GM19467 (cell line): ENCODE results near the gene A1BG.
A peak's percentile ranks its signal among the peaks of the same experiment; 100 is the strongest.
"Not testable (repeated sequence)": the region's sequence is repeated elsewhere in the genome, so short reads cannot be mapped to it uniquely, and the experiment has no call there.

ENCODE experiments used
- ATAC-seq: cut with Tn5 transposase; IDR thresholded peaks from one replicate; pipeline ENCODE4 v1.9.1; 2021; ENCODE audit warnings: mild to moderate bottlenecking, moderate library complexity; ENCODE audit not compliant: unreplicated experiment

A1BG gene

GRCh38 chr19:58362272-58362994, 9.1 kb upstream of the A1BG start, which contains the start of gene ZNF497:
Gene ZNF497, minus strand, starts transcription at chr19:58362751. Its CDS starts 5,116 bp downstream, at chr19:58357635.
- ATAC-seq: peak; percentile 84

- ATAC-seq: peak; percentile 22
These were observed 8.6 kb upstream of the A1BG start for GRCh38 chr19:58361900-58362271.

- no peak for ATAC-seq
These were observed 4.3 kb upstream of the A1BG start for GRCh38 chr19:58357481-58358145.

- no peak for ATAC-seq
These were observed 3.6 kb upstream of the A1BG start for GRCh38 chr19:58356766-58357480.

- no peak for ATAC-seq
These were observed 2.8 kb upstream of the A1BG start for GRCh38 chr19:58355908-58356765.

GRCh38 chr19:58355215-58355796, 2.0 kb upstream of the A1BG start:
- ATAC-seq: no peak

- ATAC-seq: no peak
These were observed 1.3 kb upstream of the A1BG start for GRCh38 chr19:58354478-58355030.

GRCh38 chr19:58353717-58354477, 605 bp upstream of the A1BG start:
- no peak for ATAC-seq

- ATAC-seq: no peak
These were observed 1.1 kb downstream of the A1BG start for GRCh38 chr19:58351990-58352755.

- no peak for ATAC-seq
These were observed 1.8 kb downstream of the A1BG start for GRCh38 chr19:58351558-58351878.

GRCh38 chr19:58350871-58351557, 2.3 kb downstream of the A1BG start:
- ATAC-seq: no peak

GRCh38 chr19:58350001-58350861, 3.1 kb downstream of the A1BG start:
- no peak for ATAC-seq

GRCh38 chr19:58349590-58349989, 3.7 kb downstream of the A1BG start:
- no peak for ATAC-seq

GRCh38 chr19:58348080-58348479, 5.2 kb downstream of the A1BG start:
- ATAC-seq: not testable (repeated sequence)

- ATAC-seq: peak; percentile 85
These were observed 6.0 kb downstream of the A1BG start for GRCh38 chr19:58346961-58347929.

- ATAC-seq: no peak
These were observed 7.7 kb downstream of the A1BG start for GRCh38 chr19:58345558-58345957.
